Upper lobe of right lung (tissue), 1 donor: ENCODE results near the gene COG4. TPM values are rescaled to one million over a fixed set of nuclear protein-coding genes. Genes with fewer than 3 reads are reported as not detected.

ENCODE experiments used
- ATAC-seq: fragments of 200-7000 bp; cut with Tn5 transposase; one replicate; pipeline ENCODE4 v1.9.1; 2020; ENCODE audit warnings: mild to moderate bottlenecking, moderate library complexity
- DNase-seq: peaks from one replicate; pipeline ENCODE4 v3.0.0-alpha.2; 2020
- H3K27ac ChIP-seq: fragments of 200-600 bp; one replicate; pipeline ENCODE4 v1.8.0; 2022
- H3K27me3 ChIP-seq: fragments of 200-600 bp; one replicate; pipeline ENCODE4 v1.8.0; 2022; ENCODE audit warnings: mild to moderate bottlenecking
- H3K36me3 ChIP-seq: fragments of 200-600 bp; one replicate; pipeline ENCODE4 v1.8.0; 2022
- H3K4me1 ChIP-seq: fragments of 200-600 bp; one replicate; pipeline ENCODE4 v1.8.0; 2022
- H3K4me3 ChIP-seq: fragments of 200-600 bp; one replicate; pipeline ENCODE4 v1.8.0; 2022; ENCODE audit warnings: mild to moderate bottlenecking
- H3K9me3 ChIP-seq: fragments of 200-600 bp; one replicate; pipeline ENCODE4 v1.8.0; 2022
- intact Hi-C: fragments of 100-400 bp; cut with DNase I; formaldehyde crosslinking; loops from one replicate; pipeline ENCODE4 v1.11.0; 2022
- total RNA-seq: library from RNA; stranded (reverse); fragmentation: NEBNext Ultra II Directional; extraction: Animal tissue kit (Norgen Biotek cat#: 25700); gene quantifications from one replicate; pipeline ENCODE4 v1.2.1, GENCODE V29; 2021
- TF ChIP-seq, protein P1 (sequence below): fragments of 200-600 bp; IDR thresholded peaks from one replicate; pipeline ENCODE4 v1.8.0; 2022; ENCODE audit warnings: antibody characterized with exemption
- donor health status: DM: no; HTN: yes; CAD: no; lungs with severe emphysema.

COG4 gene
- total RNA-seq, 1 donor from 2014 or later: 63.0 TPM

DNA sequence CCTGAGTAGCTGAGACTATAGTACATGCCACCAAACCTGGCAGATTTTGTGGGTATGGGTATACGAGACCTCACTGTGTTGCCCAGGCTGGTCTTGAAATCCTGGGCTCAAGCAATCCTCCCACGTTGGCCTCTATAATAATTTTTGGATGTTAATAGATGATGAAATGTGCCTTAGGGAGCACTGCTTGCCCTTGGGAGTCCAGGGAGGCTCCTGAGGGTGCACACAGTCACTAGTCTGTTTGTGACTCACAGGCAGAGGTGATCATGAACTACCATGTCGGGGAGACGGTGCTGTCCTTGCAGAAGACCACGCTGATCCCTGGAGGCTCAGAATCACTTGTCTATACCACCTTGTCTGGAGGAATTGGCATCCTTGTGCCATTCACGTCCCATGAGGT is 46.4 kb upstream of the COG4 start:
- H3K36me3 ChIP-seq: peaks cover 84% of the 10 kb centered on the region
- ATAC-seq: no peak
- peaks cover 38% of the 10 kb centered on the region for H3K4me1 ChIP-seq
- intact Hi-C loops: no loop called here
- peak overlapping the region; percentile 6 for H3K27ac ChIP-seq
- H3K27me3 ChIP-seq: no peaks in the 10 kb centered on the region
- TF ChIP-seq, protein P1, sequence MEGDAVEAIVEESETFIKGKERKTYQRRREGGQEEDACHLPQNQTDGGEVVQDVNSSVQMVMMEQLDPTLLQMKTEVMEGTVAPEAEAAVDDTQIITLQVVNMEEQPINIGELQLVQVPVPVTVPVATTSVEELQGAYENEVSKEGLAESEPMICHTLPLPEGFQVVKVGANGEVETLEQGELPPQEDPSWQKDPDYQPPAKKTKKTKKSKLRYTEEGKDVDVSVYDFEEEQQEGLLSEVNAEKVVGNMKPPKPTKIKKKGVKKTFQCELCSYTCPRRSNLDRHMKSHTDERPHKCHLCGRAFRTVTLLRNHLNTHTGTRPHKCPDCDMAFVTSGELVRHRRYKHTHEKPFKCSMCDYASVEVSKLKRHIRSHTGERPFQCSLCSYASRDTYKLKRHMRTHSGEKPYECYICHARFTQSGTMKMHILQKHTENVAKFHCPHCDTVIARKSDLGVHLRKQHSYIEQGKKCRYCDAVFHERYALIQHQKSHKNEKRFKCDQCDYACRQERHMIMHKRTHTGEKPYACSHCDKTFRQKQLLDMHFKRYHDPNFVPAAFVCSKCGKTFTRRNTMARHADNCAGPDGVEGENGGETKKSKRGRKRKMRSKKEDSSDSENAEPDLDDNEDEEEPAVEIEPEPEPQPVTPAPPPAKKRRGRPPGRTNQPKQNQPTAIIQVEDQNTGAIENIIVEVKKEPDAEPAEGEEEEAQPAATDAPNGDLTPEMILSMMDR: no peak
- H3K9me3 ChIP-seq: no peaks in the 10 kb centered on the region
- no peak for DNase-seq
- no peak overlapping the region for H3K4me3 ChIP-seq

DNA sequence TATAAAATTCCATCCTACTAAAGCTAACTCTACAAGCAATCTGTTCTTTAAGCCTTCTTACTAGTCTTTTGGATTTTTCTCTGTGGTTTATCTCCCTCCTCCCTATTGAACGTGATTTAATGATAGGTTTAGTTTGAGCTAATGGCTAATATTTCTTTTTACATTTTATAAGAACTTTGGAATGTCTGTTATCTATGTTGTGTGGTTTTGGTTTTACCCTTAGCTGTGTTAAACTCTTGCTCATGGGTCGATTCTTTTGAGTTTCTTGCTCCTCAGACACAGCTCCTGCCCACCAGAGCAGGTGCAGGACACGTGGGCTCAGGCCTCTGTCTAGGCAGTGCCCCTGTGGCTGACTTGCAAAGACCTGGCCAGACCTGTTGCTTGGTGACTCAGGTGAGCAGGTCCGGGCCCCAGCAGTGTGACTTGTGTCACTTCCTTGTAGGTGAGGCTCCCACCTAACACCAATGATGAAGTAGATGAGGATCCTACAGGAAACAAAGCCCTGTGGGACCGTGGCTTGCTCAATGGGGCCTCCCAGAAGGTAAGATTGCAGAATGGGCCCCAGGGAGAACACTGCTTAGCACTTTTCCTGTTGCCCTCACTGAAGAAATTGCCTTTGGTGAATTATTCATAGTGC is 45.4 kb upstream of the COG4 start:
- intact Hi-C loops: no loop called here
- TF ChIP-seq, protein P1: no peak

DNA sequence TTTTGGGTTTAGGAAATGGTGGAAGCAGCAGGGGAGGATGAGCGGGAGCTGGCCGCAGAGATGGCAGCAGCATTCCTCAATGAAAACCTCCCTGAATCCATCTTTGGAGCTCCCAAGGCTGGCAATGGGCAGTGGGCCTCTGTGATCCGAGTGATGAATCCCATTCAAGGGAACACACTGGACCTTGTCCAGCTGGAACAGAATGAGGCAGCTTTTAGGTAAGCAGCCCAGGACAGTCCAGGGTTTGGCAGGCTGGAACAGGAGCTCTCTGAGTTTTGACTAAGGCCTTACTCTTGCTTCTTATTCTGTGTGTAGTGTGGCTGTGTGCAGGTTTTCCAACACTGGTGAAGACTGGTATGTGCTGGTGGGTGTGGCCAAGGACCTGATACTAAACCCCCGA is 41.7 kb upstream of the COG4 start:
- H3K4me3 ChIP-seq: no peak overlapping the region
- TF ChIP-seq, protein P1: no peak
- no peaks in the 10 kb centered on the region for H3K4me1 ChIP-seq
- no peaks in the 10 kb centered on the region for H3K27me3 ChIP-seq
- no peaks in the 10 kb centered on the region for H3K9me3 ChIP-seq
- H3K36me3 ChIP-seq: peaks cover 100% of the 10 kb centered on the region
- ATAC-seq: no peak
- no peak for DNase-seq
- H3K27ac ChIP-seq: no peak overlapping the region
- intact Hi-C loops: no loop called here

More for the DNA sequence above, 45.4 kb upstream of the COG4 start:
- Histone ChIP-seq H3K27me3 (no peaks in the 10 kb centered on the region), H3K4me1 (peaks cover 28% of the 10 kb centered on the region), H3K36me3 (peaks cover 94% of the 10 kb centered on the region), H3K27ac (no peak overlapping the region), H3K4me3 (no peak overlapping the region), H3K9me3 (no peaks in the 10 kb centered on the region)
- DNase-seq: no peak
- no peak for ATAC-seq

DNA sequence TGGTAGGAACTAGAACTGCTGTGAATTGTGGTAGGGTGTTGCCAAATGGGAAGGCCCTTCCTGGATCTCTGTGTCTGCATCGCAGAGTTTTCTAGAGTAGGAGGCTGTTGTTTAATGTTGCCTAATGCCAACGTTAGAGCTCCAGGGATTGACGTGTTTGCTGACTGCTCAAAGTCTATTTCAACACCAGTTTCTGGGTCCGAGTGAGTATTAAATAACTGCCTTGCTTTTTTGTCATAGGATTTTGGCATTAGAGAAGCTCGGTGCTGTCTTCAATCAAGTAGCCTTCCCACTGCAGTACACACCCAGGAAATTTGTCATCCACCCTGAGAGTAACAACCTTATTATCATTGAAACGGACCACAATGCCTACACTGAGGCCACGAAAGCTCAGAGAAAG is 40.3 kb upstream of the COG4 start:
- no peak overlapping the region for H3K4me3 ChIP-seq
- peaks cover 100% of the 10 kb centered on the region for H3K36me3 ChIP-seq
- ATAC-seq (peak; percentile 43), DNase-seq (no peak)
- H3K4me1 ChIP-seq: no peaks in the 10 kb centered on the region
- no peaks in the 10 kb centered on the region for H3K27me3 ChIP-seq
- intact Hi-C loops: no loop called here
- H3K9me3 ChIP-seq: no peaks in the 10 kb centered on the region
- TF ChIP-seq, protein P1: no peak
- H3K27ac ChIP-seq: no peak overlapping the region

DNA sequence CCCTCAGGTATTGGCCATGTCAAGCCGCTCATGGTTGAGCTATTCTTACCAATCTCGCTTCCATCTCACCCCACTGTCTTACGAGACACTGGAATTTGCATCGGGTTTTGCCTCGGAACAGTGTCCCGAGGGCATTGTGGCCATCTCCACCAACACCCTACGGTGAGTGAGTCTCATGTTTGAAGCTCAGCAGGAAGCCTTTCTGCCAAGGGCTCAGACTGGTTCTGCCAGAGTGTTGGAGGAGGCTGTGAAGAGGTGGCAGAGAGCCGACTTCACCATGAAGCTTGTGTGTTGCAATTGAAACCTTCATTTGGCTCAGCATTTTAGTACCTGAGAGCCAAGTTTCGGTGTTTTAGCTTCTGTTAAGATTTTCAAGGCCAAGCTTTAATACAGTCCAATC is 38.3 kb upstream of the COG4 start:
- ATAC-seq: peak; percentile 92
- Histone ChIP-seq H3K4me3 (no peak overlapping the region), H3K9me3 (no peaks in the 10 kb centered on the region), H3K36me3 (peaks cover 100% of the 10 kb centered on the region), H3K27me3 (no peaks in the 10 kb centered on the region), H3K27ac (no peak overlapping the region), H3K4me1 (no peaks in the 10 kb centered on the region)
- DNase-seq: peak; percentile 74
- intact Hi-C loops: no loop called here
- TF ChIP-seq, protein P1: no peak

DNA sequence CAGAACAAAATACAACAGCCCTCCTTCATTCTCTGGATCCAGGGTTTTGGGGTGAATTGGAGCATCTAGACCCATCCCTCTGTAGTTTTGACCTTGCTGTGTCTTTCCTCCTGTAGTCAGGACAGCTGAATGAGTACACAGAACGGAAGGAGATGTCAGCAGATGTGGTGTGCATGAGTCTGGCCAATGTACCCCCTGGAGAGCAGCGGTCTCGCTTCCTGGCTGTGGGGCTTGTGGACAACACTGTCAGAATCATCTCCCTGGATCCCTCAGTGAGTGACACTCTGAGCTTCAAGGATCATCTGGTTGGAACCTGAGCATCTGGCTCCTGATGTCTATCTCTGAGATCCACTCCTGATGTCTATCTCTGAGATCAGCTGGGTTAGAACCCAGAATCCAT is 32.7 kb upstream of the COG4 start:
- DNase-seq (no peak), ATAC-seq (no peak)
- Histone ChIP-seq H3K36me3 (peaks cover 100% of the 10 kb centered on the region), H3K27ac (no peak overlapping the region), H3K4me3 (no peak overlapping the region), H3K4me1 (no peaks in the 10 kb centered on the region), H3K9me3 (no peaks in the 10 kb centered on the region), H3K27me3 (no peaks in the 10 kb centered on the region)
- intact Hi-C loops: no loop called here
- TF ChIP-seq, protein P1: no peak
